ENCODE measurements around the gene KRTAP5-7.

Gene KRTAP5-7

DNA sequence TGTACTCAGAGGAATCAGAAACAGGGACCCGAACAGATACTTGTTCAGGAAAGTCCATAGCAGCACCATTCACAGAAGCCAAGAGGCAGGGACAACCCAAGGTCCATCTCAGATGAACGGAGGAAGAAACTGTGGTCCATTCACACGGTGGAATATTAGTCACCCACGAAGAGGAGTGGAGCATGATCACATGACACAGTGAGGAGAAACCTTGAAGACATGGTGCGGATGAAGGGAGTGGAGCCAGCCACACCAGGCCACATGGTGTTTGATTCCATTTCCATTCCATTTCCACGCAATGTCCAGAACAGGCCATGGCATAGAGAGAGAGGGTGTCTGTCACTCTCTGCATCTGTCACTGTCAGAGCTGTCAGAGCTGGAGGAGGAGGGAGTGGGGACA is 43.4 kb upstream of the KRTAP5-7 start:
- TF ChIP-seq, protein P1, sequence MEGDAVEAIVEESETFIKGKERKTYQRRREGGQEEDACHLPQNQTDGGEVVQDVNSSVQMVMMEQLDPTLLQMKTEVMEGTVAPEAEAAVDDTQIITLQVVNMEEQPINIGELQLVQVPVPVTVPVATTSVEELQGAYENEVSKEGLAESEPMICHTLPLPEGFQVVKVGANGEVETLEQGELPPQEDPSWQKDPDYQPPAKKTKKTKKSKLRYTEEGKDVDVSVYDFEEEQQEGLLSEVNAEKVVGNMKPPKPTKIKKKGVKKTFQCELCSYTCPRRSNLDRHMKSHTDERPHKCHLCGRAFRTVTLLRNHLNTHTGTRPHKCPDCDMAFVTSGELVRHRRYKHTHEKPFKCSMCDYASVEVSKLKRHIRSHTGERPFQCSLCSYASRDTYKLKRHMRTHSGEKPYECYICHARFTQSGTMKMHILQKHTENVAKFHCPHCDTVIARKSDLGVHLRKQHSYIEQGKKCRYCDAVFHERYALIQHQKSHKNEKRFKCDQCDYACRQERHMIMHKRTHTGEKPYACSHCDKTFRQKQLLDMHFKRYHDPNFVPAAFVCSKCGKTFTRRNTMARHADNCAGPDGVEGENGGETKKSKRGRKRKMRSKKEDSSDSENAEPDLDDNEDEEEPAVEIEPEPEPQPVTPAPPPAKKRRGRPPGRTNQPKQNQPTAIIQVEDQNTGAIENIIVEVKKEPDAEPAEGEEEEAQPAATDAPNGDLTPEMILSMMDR (IDR thresholded peaks at IDR 0.05; ENCODE audit: insufficient read depth, low read length, missing control alignments), result no peak
- no peak for DNase-seq (ENCODE audit: low read depth, low spot score)
- POLR2A ChIA-PET, result no interaction called here
- CTCF ChIA-PET, result no interaction called here
- no peak overlapping the region for H3K4me3 ChIP-seq (ENCODE audit: low read depth, low read length)

DNA sequence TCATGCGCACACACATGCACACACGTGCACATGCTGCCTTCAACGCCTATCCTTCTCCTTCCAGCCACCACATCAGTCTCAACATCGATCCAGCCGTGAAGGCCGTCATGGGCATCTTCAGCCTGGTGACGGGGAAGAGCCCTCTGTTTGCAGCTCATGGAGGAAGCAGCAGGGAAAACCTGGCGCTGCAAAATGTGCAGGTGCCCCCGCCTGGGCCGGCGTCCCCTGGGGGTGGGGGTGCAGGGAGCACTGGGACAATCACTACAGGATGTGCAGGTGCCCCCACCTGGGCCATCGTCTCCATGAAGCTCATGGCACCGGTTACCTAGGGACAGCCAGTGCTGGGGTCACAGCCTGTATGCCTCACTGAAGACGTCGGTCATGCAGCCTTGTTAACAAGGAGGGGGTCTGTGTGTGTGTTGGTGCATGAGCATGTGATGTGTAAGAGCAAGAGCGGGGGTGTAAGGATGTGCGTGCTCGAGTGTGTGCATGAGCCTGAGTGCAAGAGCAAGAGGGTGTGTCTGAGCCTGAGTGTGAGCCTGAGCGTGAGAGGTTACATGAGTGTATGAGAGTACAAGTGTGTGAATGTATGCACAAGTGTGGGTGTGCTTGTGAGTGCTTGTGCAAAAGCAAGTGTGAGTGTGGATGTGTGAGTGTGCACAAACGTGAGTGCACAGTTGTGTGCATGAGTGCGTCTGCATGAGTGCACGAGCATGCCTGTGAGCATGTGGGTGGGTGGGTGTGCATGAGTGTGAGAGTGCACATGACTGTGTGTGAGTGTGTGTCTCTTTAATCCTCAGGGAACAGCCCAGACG is 42.6 kb upstream of the KRTAP5-7 start:
- TF ChIP-seq, protein P1 (IDR thresholded peaks at IDR 0.05; ENCODE audit: insufficient read depth, low read length, missing control alignments), result no peak
- CTCF ChIA-PET, result no interaction called here
- POLR2A ChIA-PET, result no interaction called here
- H3K4me3 ChIP-seq (ENCODE audit: low read depth, low read length), result no peak overlapping the region
- DNase-seq (ENCODE audit: low read depth, low spot score), result no peak

DNA sequence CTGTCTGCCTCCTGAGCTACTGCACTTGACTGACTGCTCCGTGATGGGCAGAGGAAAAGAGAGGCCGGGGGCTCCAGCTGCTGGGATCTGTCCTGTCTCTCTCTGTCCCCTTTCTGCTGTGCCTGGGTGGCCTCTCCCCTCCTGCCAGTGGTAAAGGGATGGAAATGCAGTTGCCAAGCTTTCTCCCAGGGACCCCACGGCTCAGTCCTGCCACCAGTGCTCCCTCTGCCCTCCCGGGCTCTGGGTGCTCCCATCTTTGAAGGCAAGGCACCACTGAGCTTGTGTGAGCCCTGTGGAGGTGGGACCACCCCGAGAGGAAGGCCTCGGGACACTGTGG is 42.0 kb upstream of the KRTAP5-7 start:
- TF ChIP-seq, protein P1 (IDR thresholded peaks at IDR 0.05; ENCODE audit: insufficient read depth, low read length, missing control alignments), result no peak
- CTCF ChIA-PET, result no interaction called here
- no peak overlapping the region for H3K4me3 ChIP-seq (ENCODE audit: low read depth, low read length)
- no peak for DNase-seq (ENCODE audit: low read depth, low spot score)
- POLR2A ChIA-PET, result no interaction called here

DNA sequence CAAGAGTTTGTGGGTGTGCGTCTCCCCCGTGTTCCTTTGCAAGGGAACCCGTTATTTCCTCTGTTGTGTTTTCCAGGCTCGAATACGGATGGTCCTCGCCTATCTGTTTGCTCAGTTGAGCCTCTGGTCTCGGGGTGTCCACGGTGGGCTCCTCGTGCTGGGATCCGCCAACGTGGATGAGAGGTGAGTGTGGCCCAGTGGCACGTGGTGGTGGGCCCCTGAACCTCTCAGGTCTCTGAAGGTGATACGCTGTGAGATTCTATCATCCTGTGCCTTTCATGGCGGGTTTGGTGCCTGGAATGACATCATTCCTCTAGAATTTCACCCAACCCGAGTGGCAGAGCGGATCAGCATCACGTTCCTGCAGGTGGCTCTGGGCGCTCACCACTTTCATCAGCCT is 41.6 kb upstream of the KRTAP5-7 start:
- H3K4me3 ChIP-seq (ENCODE audit: low read depth, low read length), result no peak overlapping the region
- TF ChIP-seq, protein P1 (IDR thresholded peaks at IDR 0.05; ENCODE audit: insufficient read depth, low read length, missing control alignments), result no peak
- DNase-seq (ENCODE audit: low read depth, low spot score), result no peak
- ChIA-PET CTCF (no interaction called here), POLR2A (no interaction called here)

DNA sequence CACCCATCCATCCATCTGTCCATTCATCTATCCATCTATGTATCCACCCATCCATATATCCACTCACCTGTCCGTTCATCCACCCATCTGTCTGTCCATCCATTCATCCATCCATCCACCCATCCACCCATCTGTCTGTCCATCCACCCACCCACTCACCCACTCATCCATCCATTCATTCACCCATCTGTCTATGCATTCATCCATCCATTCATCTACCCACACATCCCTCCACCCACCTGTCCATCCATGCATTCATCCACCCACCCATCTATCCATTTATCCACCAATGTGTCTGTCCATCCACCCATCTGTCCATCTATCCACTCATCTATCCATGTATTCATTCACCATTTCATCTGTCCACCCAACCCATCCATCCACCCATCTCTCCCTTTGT is 40.7 kb upstream of the KRTAP5-7 start:
- CTCF ChIA-PET, result no interaction called here

DNA sequence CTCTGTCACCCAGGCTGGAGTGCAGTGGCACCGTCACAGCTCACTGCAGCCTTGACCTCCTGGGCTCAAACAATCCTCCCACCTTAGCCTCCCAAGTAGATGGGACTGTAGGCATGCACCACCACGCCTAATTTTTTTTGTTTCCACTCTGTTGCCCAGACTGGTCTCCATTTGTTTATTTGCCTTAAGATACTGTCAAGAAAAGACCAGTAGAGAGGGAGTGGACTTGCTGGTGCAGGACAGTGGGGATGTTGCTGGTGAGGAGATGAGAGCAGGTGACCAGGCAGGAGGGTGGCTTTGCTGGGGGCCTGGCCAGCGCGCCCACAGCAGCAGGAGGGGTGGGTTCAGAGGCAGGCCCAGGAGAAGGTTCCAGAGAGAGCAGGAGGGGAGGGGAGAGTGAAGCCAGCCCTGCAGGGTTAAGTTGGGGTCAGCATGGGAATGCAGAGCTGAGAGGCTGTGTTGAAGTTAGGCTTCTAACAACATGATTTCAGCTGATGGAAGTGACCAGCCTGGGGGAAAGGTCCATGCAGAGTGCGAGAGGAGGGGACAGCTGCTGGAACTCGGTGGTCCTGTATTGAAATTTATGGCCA is 38.3 kb upstream of the KRTAP5-7 start:
- POLR2A ChIA-PET, result no interaction called here
- DNase-seq (ENCODE audit: low read depth, low spot score), result no peak
- no peak overlapping the region for H3K4me3 ChIP-seq (ENCODE audit: low read depth, low read length)
- TF ChIP-seq, protein P1 (IDR thresholded peaks at IDR 0.05; ENCODE audit: insufficient read depth, low read length, missing control alignments), result no peak
- CTCF ChIA-PET, result no interaction called here

More for the DNA sequence above, 40.7 kb upstream of the KRTAP5-7 start:
- H3K4me3 ChIP-seq (ENCODE audit: low read depth, low read length), result no peak overlapping the region
- DNase-seq (ENCODE audit: low read depth, low spot score), result no peak
- POLR2A ChIA-PET, result no interaction called here
- TF ChIP-seq, protein P1 (IDR thresholded peaks at IDR 0.05; ENCODE audit: insufficient read depth, low read length, missing control alignments), result no peak
